Mesenchymal stem cell (in vitro differentiated cells and primary cell): Measurements from ENCODE around the gene MINDY1.

Experiments
- DNase-seq: peaks from one replicate; pipeline ENCODE4 v3.0.0-alpha.2; 2013
- H2AFZ ChIP-seq: one replicate; pipeline ENCODE4 v1.6.1; 2013; ENCODE audit warnings: low read depth, mild to moderate bottlenecking, control low read depth, inconsistent platforms, low read length, moderate library complexity
- H2AK5ac ChIP-seq: 2 replicates; pipeline ENCODE4 v1.6.1; 2013; ENCODE audit warnings: low read length, moderate library complexity, mild to moderate bottlenecking, inconsistent platforms; ENCODE audit not compliant: severe bottlenecking
- H2BK120ac ChIP-seq: one replicate; pipeline ENCODE4 v1.6.1; 2013; ENCODE audit warnings: low read depth, mild to moderate bottlenecking, inconsistent platforms, low read length, moderate library complexity
- H2BK12ac ChIP-seq, 2 experiments: one replicate each; pipeline ENCODE4 v1.6.1; 2013; ENCODE audit warnings: inconsistent platforms in 2 of 2, low read length in 2 of 2, mild to moderate bottlenecking in 2 of 2, moderate library complexity in 2 of 2, control low read depth in 1 of 2
- H2BK15ac ChIP-seq: one replicate; pipeline ENCODE4 v1.6.1; 2013; ENCODE audit warnings: mild to moderate bottlenecking, low read depth, inconsistent platforms; ENCODE audit not compliant: poor library complexity, severe bottlenecking
- H2BK5ac ChIP-seq: 2 replicates; pipeline ENCODE4 v1.6.1; 2013; ENCODE audit warnings: low read depth, mild to moderate bottlenecking, low read length, control low read depth, inconsistent platforms; ENCODE audit not compliant: poor library complexity, severe bottlenecking
- H3K14ac ChIP-seq, 2 experiments: one replicate each; pipeline ENCODE4 v1.6.1; 2013; ENCODE audit warnings: inconsistent platforms in 2 of 2, low read length in 2 of 2, control low read depth in 1 of 2, mild to moderate bottlenecking in 1 of 2, moderate library complexity in 1 of 2
- H3K18ac ChIP-seq, 2 experiments: one replicate each; pipeline ENCODE4 v1.6.1; 2013; ENCODE audit warnings: inconsistent platforms in 2 of 2, low read length in 2 of 2, control low read depth in 1 of 2, low read depth in 1 of 2, mild to moderate bottlenecking in 1 of 2
- H3K23ac ChIP-seq, 2 experiments: one replicate each; pipeline ENCODE4 v1.6.1; 2013; ENCODE audit warnings: inconsistent platforms in 2 of 2, low read length in 2 of 2, mild to moderate bottlenecking in 2 of 2, moderate library complexity in 2 of 2, control low read depth in 1 of 2
- H3K27ac ChIP-seq: 2 replicates; pipeline ENCODE4 v1.5.1; 2013; ENCODE audit warnings: mild to moderate bottlenecking, moderate library complexity, low read length, control low read depth, inconsistent platforms; ENCODE audit not compliant: poor library complexity, severe bottlenecking
- H3K27me3 ChIP-seq, 2 experiments: 2 replicates each; pipeline versions ENCODE4 v1.6.1 to v1.7.0; 2013; ENCODE audit warnings: low read length in 2 of 2, mild to moderate bottlenecking in 2 of 2, moderate library complexity in 2 of 2, control low read depth in 1 of 2, inconsistent platforms in 1 of 2; ENCODE audit not compliant: control insufficient read depth in 1 of 2, insufficient read depth in 1 of 2
- H3K36me3 ChIP-seq, 2 experiments: 2 replicates each; pipeline versions ENCODE4 v1.6.1 to v1.7.0; 2013; ENCODE audit warnings: low read length in 2 of 2, control low read depth in 1 of 2, inconsistent platforms in 1 of 2, low read depth in 1 of 2, mild to moderate bottlenecking in 1 of 2; ENCODE audit not compliant: insufficient read depth in 2 of 2, control insufficient read depth in 1 of 2
- H3K4ac ChIP-seq, 2 experiments: one replicate each; pipeline ENCODE4 v1.6.1; 2013; ENCODE audit warnings: inconsistent platforms in 2 of 2, low read length in 2 of 2, mild to moderate bottlenecking in 2 of 2, moderate library complexity in 2 of 2, control low read depth in 1 of 2, low read depth in 1 of 2
- H3K4me1 ChIP-seq: 2 replicates; pipeline ENCODE4 v1.6.1; 2013; ENCODE audit warnings: low read depth, low read length, control low read depth; ENCODE audit not compliant: control insufficient read depth, insufficient read depth
- H3K4me2 ChIP-seq: 2 replicates; pipeline ENCODE4 v1.6.1; 2013; ENCODE audit warnings: low read length, mild to moderate bottlenecking, inconsistent platforms; ENCODE audit not compliant: poor library complexity, severe bottlenecking
- H3K4me3 ChIP-seq, 2 experiments: 2 replicates each; pipeline versions ENCODE4 v1.5.1 to v1.7.0; 2013; ENCODE audit warnings: low read length in 2 of 2, mild to moderate bottlenecking in 2 of 2, control low read depth in 1 of 2, low read depth in 1 of 2; ENCODE audit not compliant: insufficient read depth in 1 of 2
- H3K79me1 ChIP-seq: replicated peaks from 2 replicates; pipeline ENCODE4 v1.6.1; 2013; ENCODE audit warnings: mild to moderate bottlenecking, control low read depth, low read length, inconsistent platforms; ENCODE audit not compliant: poor library complexity, severe bottlenecking
- H3K9ac ChIP-seq: 2 replicates; pipeline ENCODE4 v1.7.0; 2013; ENCODE audit warnings: mild to moderate bottlenecking, low read length, moderate library complexity
- H3K9me3 ChIP-seq: 2 replicates; pipeline ENCODE4 v1.7.0; 2013; ENCODE audit warnings: mild to moderate bottlenecking, low read length; ENCODE audit not compliant: control insufficient read depth
- H4K8ac ChIP-seq: one replicate; pipeline ENCODE4 v1.6.1; 2013; ENCODE audit warnings: inconsistent platforms, mild to moderate bottlenecking, low read length, moderate library complexity
- H4K91ac ChIP-seq: one replicate; pipeline ENCODE4 v1.6.1; 2013; ENCODE audit warnings: mild to moderate bottlenecking, low read length, inconsistent platforms
- WGBS: methylation state at CpG from one replicate; pipeline ENCODE4 v1.1.7; 2013; ENCODE audit warnings: mixed read lengths; 5-methylcytosine and 5-hydroxymethylcytosine counted together

Gene MINDY1

DNA sequence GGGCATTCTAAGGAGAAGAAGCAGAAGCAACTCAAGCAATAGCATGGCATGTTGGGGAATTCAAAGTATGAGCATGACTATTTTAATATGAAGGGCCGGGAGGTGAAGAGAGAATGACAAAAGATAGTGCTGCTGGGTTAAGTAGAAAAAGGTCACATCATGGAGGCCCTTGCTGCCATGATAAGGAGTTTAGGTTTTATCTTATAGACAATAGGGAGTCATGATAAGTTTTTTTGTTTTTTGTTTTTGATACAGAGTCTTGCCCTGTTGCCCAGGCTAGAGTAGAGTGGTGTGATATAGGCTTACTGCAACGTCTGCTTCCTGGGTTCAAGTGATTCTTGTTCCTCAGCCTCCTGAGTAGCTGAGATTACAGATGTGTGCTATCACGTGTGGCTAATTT, 32.8 kb upstream of the MINDY1 start:
- H2AK5ac ChIP-seq = no peak overlapping the region
- peaks cover 11 to 17% of the 10 kb centered on the region in 2 experiments for H3K36me3 ChIP-seq
- no peak overlapping the region for H2AFZ ChIP-seq
- no peak overlapping the region for H4K91ac ChIP-seq
- no peaks in the 10 kb centered on the region for H3K27me3 ChIP-seq
- H3K23ac ChIP-seq = no peak overlapping the region
- peaks cover 2% of the 10 kb centered on the region for H3K79me1 ChIP-seq
- H2BK15ac ChIP-seq = no peak overlapping the region
- DNase-seq = no peak
- H2BK120ac ChIP-seq = no peak overlapping the region
- H3K9ac ChIP-seq = no peak overlapping the region
- H3K27ac ChIP-seq = no peak overlapping the region
- H4K8ac ChIP-seq = no peak overlapping the region
- H3K9me3 ChIP-seq = no peaks in the 10 kb centered on the region
- 86% methylated on average over 3 of the region's 3 CpGs for WGBS
- no peak overlapping the region for H3K4me2 ChIP-seq
- H3K18ac ChIP-seq = no peak overlapping the region
- H3K4me3 ChIP-seq = no peak overlapping the region
- no peak overlapping the region for H3K14ac ChIP-seq
- no peak overlapping the region for H2BK5ac ChIP-seq
- H3K4ac ChIP-seq = no peak overlapping the region
- H3K4me1 ChIP-seq = no peaks in the 10 kb centered on the region
- H2BK12ac ChIP-seq = no peak overlapping the region

DNA sequence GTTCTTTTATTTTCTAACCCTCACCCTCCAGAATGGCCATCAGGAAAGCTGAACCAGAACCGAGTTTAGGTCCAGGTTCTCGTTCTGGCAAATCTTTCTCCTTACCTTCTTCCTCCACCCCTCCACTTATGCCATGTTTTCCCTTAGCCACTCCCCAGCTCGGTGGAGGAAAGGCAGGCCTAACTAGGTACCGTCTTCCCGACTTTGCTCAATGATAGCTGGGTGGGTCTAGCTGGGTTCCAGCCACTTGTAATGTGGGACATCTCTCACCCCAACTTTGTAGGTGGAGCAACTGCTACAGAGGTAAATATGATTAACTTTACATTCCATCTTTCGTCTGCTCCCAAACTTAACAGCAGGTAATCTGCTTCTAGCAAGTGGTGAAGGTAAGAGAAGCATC, 30.3 kb upstream of the MINDY1 start:
- Histone ChIP-seq H3K4me1 (no peaks in the 10 kb centered on the region), H3K27ac (no peak overlapping the region), H3K9me3 (no peaks in the 10 kb centered on the region), H3K18ac (no peak overlapping the region), H2BK5ac (no peak overlapping the region), H2AK5ac (no peak overlapping the region), H3K4ac (no peak overlapping the region), H2BK120ac (no peak overlapping the region), H2AFZ (no peak overlapping the region), H3K79me1 (peaks cover 2% of the 10 kb centered on the region), H3K36me3 (peaks cover 21 to 27% of the 10 kb centered on the region in 2 experiments), H3K9ac (no peak overlapping the region), H3K4me2 (no peak overlapping the region), H3K23ac (no peak overlapping the region), H3K14ac (no peak overlapping the region), H2BK12ac (no peak overlapping the region), H3K27me3 (no peaks in the 10 kb centered on the region), H3K4me3 (no peak overlapping the region), H4K91ac (no peak overlapping the region), H4K8ac (no peak overlapping the region), H2BK15ac (no peak overlapping the region)
- WGBS = 83% methylated on average over 5 of the region's 6 CpGs
- DNase-seq = no peak

DNA sequence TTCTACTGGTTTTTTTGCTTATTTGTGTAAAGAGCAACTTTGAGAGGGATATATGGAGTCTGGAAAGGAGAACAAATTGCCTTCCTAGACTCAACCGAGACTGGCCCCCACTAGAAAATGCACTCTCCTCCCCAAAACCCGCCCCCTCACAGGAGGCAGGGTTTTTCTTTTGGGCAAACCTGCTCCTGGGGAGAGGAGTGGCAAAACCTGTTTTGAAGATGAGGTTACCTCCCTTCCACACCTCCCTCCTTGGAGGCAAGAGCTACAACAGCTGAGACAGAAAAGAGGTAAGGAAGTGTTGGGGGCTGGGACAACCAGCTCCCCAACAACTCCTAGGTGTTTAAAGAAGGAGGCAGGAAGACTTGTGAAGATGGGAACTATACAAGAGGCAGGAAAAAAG, 29.7 kb upstream of the MINDY1 start, which contains the start of gene BNIPL:
Gene BNIPL, plus strand, starts transcription at position 231 of the 400 bp plus-strand sequence. Its CDS starts 140 bp downstream, at position 371.
- H3K9ac ChIP-seq = no peak within 1 kb of the TSS
- no peak within 1 kb of the TSS for H2AFZ ChIP-seq
- no peak within 1 kb of the TSS for H3K23ac ChIP-seq
- peak within 1 kb of the TSS; percentile 65 for H2AK5ac ChIP-seq
- H3K4me1 ChIP-seq = no peaks in the 10 kb centered on the region
- no peak within 1 kb of the TSS for H3K4ac ChIP-seq
- no peak within 1 kb of the TSS for H4K8ac ChIP-seq
- no peaks in the 10 kb centered on the region for H3K9me3 ChIP-seq
- peaks cover 25 to 27% of the 10 kb centered on the region in 2 experiments for H3K36me3 ChIP-seq
- no peak within 1 kb of the TSS for H3K4me2 ChIP-seq
- no peak within 1 kb of the TSS for H3K27ac ChIP-seq
- no peaks in the 10 kb centered on the region for H3K27me3 ChIP-seq
- no peak within 1 kb of the TSS for H3K14ac ChIP-seq
- H2BK120ac ChIP-seq = no peak within 1 kb of the TSS
- H3K4me3 ChIP-seq = no peak within 1 kb of the TSS
- no peak within 1 kb of the TSS for H2BK12ac ChIP-seq
- H4K91ac ChIP-seq = peak within 1 kb of the TSS; percentile 27
- WGBS = no CpG with 5 or more reads among the region's 2 CpGs
- DNase-seq = no peak
- H2BK15ac ChIP-seq = no peak within 1 kb of the TSS
- peaks cover 2% of the 10 kb centered on the region for H3K79me1 ChIP-seq
- H3K18ac ChIP-seq = no peak within 1 kb of the TSS
- H2BK5ac ChIP-seq = no peak within 1 kb of the TSS

DNA sequence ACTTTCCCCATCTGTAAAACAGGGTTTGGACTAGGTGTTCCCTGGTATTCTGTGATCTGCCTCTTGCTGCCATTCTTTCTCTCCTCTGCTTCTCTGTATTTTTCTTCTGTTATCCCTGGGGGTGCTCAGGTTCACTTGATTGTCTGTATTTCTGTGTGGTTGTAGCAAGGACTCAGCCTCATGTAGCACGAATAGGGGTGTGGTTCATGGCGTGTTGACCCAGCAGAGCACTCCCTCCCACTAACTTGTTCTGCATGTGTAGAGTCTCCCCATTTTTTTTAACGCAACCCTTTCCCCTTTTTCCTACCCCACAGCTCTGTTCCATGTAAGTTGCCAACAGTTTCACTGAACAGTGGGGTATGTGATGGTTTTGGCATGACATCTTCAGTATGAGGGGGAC, 28.5 kb upstream of the MINDY1 start:
- no peak overlapping the region for H3K9ac ChIP-seq
- no peak overlapping the region for H2BK12ac ChIP-seq
- WGBS = 90% methylated on average over 2 of the region's 3 CpGs
- no peak overlapping the region for H2AK5ac ChIP-seq
- no peak overlapping the region for H3K4me3 ChIP-seq
- no peak overlapping the region for H4K91ac ChIP-seq
- peaks cover 27 to 35% of the 10 kb centered on the region in 2 experiments for H3K36me3 ChIP-seq
- no peak overlapping the region for H2BK120ac ChIP-seq
- H3K4ac ChIP-seq = no peak overlapping the region
- H3K14ac ChIP-seq = no peak overlapping the region
- H3K27me3 ChIP-seq = no peaks in the 10 kb centered on the region
- no peaks in the 10 kb centered on the region for H3K4me1 ChIP-seq
- no peak overlapping the region for H2BK15ac ChIP-seq
- H2AFZ ChIP-seq = no peak overlapping the region
- H3K79me1 ChIP-seq = peaks cover 2% of the 10 kb centered on the region
- H3K18ac ChIP-seq = no peak overlapping the region
- no peak overlapping the region for H3K4me2 ChIP-seq
- H2BK5ac ChIP-seq = no peak overlapping the region
- H3K23ac ChIP-seq = no peak overlapping the region
- H3K27ac ChIP-seq = no peak overlapping the region
- no peaks in the 10 kb centered on the region for H3K9me3 ChIP-seq
- no peak overlapping the region for H4K8ac ChIP-seq
- DNase-seq = no peak
